Nephron (organoid): ENCODE data around the gene ZNF860.
"Not testable (repeated sequence)": the region's sequence is repeated elsewhere in the genome, so short reads cannot be mapped to it uniquely, and the experiment has no call there.

Source experiments
- H3K27ac Mint-ChIP-seq, 3 experiments: 2 replicates each; pipeline ENCODE4 v1.8.0; 2020; ENCODE audit warnings: mixed read lengths in 3 of 3, mild to moderate bottlenecking in 2 of 3, moderate library complexity in 1 of 3
- H3K27me3 Mint-ChIP-seq: 2 replicates; pipeline ENCODE4 v1.8.0; 2021; ENCODE audit warnings: low read depth, mild to moderate bottlenecking, moderate library complexity, mixed read lengths
- H3K36me3 Mint-ChIP-seq: 2 replicates; pipeline ENCODE4 v1.8.0; 2020; ENCODE audit warnings: low read depth, mixed read lengths
- H3K4me1 Mint-ChIP-seq: 2 replicates; pipeline ENCODE4 v1.8.0; 2020; ENCODE audit warnings: mixed read lengths
- H3K4me3 Mint-ChIP-seq, 3 experiments: 2 replicates each; pipeline ENCODE4 v1.8.0; 2020; ENCODE audit warnings: mild to moderate bottlenecking in 3 of 3, mixed read lengths in 3 of 3, moderate library complexity in 2 of 3
- H3K9me3 Mint-ChIP-seq: 2 replicates; pipeline ENCODE4 v1.8.0; 2020; ENCODE audit warnings: mixed read lengths
- TF ChIP-seq, protein P1 (sequence below), 3 experiments: fragments of 200-600 bp; sonication (generic); IDR thresholded peaks; one replicate each; pipeline ENCODE4 v1.5.0; 2021; ENCODE audit warnings: antibody characterized with exemption in 3 of 3; ENCODE audit not compliant: unreplicated experiment in 3 of 3

ZNF860 gene

DNA sequence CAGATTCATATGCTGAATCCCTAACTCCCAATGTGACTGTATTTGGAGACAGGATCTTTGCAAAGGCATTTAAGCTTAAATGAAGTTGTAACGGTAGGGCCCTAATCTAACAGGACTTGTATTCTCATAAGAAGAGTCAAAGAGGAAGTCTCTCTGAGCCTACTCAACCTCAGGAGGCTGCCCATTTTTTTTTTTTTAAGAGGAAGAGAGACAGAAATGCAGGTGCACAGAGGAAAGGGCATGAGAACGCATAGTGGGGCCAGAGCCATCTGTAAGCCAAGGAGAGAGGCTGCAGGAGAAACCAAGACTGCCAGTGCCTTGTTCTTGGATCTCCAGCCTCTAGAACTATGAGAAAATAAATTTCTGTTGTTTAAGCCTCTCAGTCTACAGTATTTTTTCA lies 28.4 kb downstream of the ZNF860 start:
- Mint-ChIP-seq H3K4me1 (no peaks in the 10 kb centered on the region), H3K4me3 (no peak overlapping the region), H3K27me3 (no peaks in the 10 kb centered on the region), H3K27ac (no peak overlapping the region), H3K36me3 (no peaks in the 10 kb centered on the region), H3K9me3 (peaks cover 13% of the 10 kb centered on the region)
- TF ChIP-seq, protein P1, sequence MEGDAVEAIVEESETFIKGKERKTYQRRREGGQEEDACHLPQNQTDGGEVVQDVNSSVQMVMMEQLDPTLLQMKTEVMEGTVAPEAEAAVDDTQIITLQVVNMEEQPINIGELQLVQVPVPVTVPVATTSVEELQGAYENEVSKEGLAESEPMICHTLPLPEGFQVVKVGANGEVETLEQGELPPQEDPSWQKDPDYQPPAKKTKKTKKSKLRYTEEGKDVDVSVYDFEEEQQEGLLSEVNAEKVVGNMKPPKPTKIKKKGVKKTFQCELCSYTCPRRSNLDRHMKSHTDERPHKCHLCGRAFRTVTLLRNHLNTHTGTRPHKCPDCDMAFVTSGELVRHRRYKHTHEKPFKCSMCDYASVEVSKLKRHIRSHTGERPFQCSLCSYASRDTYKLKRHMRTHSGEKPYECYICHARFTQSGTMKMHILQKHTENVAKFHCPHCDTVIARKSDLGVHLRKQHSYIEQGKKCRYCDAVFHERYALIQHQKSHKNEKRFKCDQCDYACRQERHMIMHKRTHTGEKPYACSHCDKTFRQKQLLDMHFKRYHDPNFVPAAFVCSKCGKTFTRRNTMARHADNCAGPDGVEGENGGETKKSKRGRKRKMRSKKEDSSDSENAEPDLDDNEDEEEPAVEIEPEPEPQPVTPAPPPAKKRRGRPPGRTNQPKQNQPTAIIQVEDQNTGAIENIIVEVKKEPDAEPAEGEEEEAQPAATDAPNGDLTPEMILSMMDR (IDR thresholded peaks at IDR 0.05; ENCODE audit: unreplicated experiment in 3 of 3): no peak

DNA sequence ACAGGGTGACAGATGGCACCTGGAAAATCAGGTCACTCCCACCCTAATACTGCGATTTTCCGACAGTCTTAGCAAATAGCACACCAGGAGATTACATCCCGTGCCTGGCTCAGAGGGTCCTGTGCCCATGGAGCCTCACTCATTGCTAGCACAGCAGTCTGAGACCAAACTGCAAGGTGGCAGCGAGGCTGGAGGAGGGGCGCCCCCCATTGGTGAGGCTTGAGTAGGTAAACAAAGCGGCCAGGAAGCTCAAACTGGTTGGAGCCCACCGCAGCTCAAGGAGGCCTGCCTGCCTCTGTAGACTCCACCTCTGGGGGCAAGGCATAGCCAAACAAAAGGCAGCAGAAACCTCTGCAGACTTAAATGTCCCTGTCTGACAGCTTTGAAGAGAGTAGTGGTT lies 29.1 kb downstream of the ZNF860 start:
- not testable (repeated sequence) for H3K4me3 Mint-ChIP-seq, H3K36me3 Mint-ChIP-seq, H3K4me1 Mint-ChIP-seq, H3K27me3 Mint-ChIP-seq, H3K27ac Mint-ChIP-seq
- peaks cover 13% of the 10 kb centered on the region for H3K9me3 Mint-ChIP-seq

DNA sequence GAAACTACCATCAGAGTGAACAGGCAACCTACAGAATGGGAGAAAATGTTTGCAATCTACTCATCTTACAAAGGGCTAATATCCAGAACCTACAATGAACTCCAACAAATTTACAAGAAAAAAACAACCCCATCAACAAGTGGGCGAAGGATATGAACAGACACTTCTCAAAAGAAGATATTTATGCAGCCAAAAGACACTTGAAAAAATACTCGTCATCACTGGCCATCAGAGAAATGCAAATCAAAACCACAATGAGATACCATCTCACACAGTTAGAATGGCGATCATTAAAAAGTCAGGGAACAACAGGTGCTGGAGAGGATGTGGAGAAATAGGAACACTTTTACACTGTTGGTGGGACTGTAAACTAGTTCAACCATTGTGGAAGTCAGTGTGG lies 34.1 kb downstream of the ZNF860 start:
- H3K9me3 Mint-ChIP-seq, H3K27me3 Mint-ChIP-seq, H3K27ac Mint-ChIP-seq, H3K36me3 Mint-ChIP-seq, H3K4me3 Mint-ChIP-seq, H3K4me1 Mint-ChIP-seq: not testable (repeated sequence)

DNA sequence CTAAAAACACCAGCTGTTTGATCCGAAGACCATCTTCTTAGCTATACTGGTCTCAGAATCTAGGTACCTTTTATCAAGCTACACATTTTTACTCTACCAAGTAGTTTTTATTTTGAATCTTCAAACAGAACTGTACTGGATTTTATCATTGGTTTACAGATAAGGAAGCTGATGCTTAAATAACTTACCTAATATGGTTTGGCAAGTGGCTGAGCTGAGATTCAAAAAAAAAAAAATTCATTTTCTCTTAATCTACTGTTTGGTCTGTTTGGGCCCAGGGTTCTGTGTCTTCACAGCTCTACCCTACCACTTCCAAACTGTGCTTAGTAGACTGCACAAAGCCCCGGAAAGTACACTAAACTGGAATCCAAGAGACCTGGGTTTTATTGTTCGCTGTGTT lies 35.7 kb downstream of the ZNF860 start:
- Mint-ChIP-seq H3K36me3 (no peaks in the 10 kb centered on the region), H3K27me3 (no peaks in the 10 kb centered on the region), H3K4me1 (peaks cover 7% of the 10 kb centered on the region), H3K9me3 (peaks cover 3% of the 10 kb centered on the region), H3K27ac (no peak overlapping the region), H3K4me3 (no peak overlapping the region)
- TF ChIP-seq, protein P1 (IDR thresholded peaks at IDR 0.05; ENCODE audit: unreplicated experiment in 3 of 3): no peak

DNA sequence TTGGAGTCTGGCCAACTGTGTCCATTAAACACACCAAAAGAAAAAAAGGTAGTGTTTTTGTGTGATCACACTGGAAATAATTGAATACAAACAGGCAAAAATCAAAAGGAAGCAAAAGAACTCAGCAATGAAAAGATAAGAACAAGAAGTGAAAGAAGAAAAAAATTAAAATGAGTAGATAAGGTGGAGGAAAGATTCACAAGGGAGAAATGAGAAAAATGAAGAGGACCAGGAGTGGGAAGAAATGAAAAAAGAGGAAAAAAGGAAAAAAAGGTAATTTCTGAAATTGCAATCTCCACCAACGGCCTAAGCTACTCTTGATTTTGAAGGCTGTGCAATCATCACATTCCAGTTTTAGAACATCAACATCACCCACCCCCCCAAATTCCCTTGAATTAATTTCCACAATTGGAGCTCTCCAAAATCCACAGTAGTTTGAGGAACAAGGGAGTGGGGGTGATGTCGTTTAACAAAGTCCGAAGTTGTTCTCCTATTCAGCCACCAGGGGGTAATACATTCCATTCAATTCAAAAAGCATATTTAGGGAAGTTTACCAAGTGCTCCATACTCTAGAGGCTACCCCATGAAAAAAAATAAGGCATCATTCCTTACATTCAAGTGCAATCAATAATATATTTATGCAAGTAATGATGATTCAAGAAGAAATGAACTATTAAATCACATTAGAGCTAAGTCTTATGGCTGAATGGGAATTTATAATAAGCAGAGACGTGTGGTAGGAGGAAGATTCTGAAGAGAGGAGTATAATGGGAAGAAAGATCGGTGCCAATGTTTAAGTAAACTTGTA lies 37.4 kb downstream of the ZNF860 start:
- H3K9me3 Mint-ChIP-seq: no peaks in the 10 kb centered on the region
- H3K27ac Mint-ChIP-seq: no peak overlapping the region
- no peaks in the 10 kb centered on the region for H3K27me3 Mint-ChIP-seq
- no peak overlapping the region for H3K4me3 Mint-ChIP-seq
- TF ChIP-seq, protein P1 (IDR thresholded peaks at IDR 0.05; ENCODE audit: unreplicated experiment in 3 of 3): peak; percentile 52 to 69 (median 65)
- H3K4me1 Mint-ChIP-seq: peaks cover 7% of the 10 kb centered on the region
- no peaks in the 10 kb centered on the region for H3K36me3 Mint-ChIP-seq

DNA sequence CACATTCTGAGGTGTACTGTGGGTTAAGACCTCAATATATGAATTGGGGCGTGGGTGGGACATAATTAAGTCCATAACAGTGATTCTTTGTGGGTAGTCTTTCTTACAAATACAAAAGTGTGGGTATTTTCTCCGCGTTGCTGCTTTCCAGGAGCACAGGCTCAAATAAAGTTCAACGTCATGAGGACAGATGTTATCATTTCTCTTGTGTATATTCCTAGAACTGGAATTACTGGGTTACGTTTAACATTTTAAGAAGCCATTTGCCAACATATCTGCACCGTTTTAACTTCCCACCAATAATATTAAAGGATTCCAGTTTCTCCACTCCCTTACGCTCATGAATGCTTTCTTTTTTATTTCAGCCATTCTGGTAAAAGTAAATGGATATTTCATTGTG lies 39.6 kb downstream of the ZNF860 start:
- Mint-ChIP-seq H3K9me3 (no peaks in the 10 kb centered on the region), H3K4me3 (no peak overlapping the region), H3K36me3 (no peaks in the 10 kb centered on the region), H3K27me3 (no peaks in the 10 kb centered on the region), H3K4me1 (peaks cover 7% of the 10 kb centered on the region), H3K27ac (no peak overlapping the region)
- TF ChIP-seq, protein P1 (IDR thresholded peaks at IDR 0.05; ENCODE audit: unreplicated experiment in 3 of 3): no peak

DNA sequence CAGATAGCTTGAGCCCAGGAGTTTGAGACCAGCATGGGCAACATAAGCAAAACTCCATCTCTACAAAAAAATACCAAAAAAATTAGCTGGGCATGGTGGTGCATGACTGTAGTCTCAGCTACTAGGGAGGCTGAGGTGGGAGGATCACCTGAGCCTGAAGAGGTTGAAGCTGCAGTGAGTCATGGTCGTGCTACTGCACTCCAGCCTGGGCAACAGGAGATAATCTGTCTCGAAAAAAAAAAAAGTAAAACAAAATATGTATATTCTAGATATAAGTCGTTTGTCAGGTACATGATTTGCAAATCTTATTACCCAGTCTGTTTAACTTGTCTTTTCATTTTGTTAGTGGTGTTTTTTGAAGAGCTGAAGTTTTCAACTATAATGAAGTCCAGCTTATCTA lies 40.2 kb downstream of the ZNF860 start:
- TF ChIP-seq, protein P1 (IDR thresholded peaks at IDR 0.05; ENCODE audit: unreplicated experiment in 3 of 3): no peak
- H3K4me3 Mint-ChIP-seq: no peak overlapping the region
- H3K27me3 Mint-ChIP-seq: no peaks in the 10 kb centered on the region
- no peaks in the 10 kb centered on the region for H3K36me3 Mint-ChIP-seq
- peaks cover 7% of the 10 kb centered on the region for H3K4me1 Mint-ChIP-seq
- H3K27ac Mint-ChIP-seq: no peak overlapping the region
- no peaks in the 10 kb centered on the region for H3K9me3 Mint-ChIP-seq
